Stimulated activated CD4-positive, alpha-beta T cell treated with anti-CD3 and anti-CD28 coated beads, TNF-alpha, amount 100 ng/mL, for 24 hours (primary cell): ENCODE results near the gene HADH.
"Not testable (repeated sequence)": the region's sequence is repeated elsewhere in the genome, so short reads cannot be mapped to it uniquely, and the experiment has no call there.

ENCODE experiments used
- DNase-seq, 3 experiments: peaks; one replicate each; pipeline ENCODE4 v3.0.0-alpha.2; 2020; ENCODE audit warnings: low read depth in 3 of 3

HADH gene

GRCh38 chr4:107989537-107990386 lies at the start of gene HADH:
Gene HADH, plus strand, starts transcription at chr4:107989889. Its CDS starts 44 bp downstream, at chr4:107989933.
- DNase-seq = peak; percentile 82 to 93 (median 90)

GRCh38 chr4:107945809-107946208 lies 43.9 kb upstream of the HADH start:
- DNase-seq = no peak

DNA sequence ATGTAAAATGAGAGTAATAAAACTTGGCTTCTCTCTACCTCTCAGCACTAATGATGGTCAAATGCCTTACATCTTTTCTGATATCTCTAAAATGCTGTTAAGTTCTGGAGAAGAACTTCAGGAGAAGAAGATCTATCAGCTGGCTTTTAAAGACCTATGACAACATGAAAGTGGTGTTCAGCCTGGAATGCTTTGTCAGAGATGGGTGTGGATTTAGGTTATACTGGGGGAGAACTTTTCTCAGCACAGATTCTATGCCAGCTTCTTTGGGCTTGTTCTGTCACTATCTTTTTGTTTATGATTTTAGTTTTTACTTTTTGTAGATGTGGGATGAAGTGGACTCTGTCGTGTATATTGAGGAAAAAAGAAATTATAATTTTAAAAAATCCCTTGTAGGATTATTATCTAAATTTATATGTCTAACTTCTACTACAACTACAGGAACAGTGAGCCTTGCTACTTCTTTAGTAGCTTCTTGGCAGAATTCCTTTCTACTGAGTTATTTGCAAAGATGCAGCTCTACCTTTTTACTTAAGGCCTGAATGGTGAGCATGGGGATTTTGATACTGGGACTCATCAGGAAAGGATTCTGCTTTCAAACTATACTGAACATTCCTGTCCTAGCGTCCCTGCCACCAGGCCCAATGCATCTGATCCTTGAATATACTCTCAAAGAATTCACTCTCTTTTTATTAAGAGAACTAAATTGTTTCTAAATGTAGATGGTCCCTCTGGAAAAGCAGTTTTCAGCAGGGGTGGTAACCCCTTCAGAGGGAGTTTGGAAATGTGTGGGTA lies 38.7 kb upstream of the HADH start:
- DNase-seq = no peak

- DNase-seq = no peak
Observed at GRCh38 chr4:107951551-107951950, 38.1 kb upstream of the HADH start.

GRCh38 chr4:107956011-107956410 lies 33.7 kb upstream of the HADH start:
- no peak for DNase-seq

- DNase-seq = no peak
Observed at GRCh38 chr4:107966903-107967302, 22.8 kb upstream of the HADH start.

- DNase-seq = not testable (repeated sequence)
Observed at GRCh38 chr4:107967519-107967918, 22.2 kb upstream of the HADH start.

DNA sequence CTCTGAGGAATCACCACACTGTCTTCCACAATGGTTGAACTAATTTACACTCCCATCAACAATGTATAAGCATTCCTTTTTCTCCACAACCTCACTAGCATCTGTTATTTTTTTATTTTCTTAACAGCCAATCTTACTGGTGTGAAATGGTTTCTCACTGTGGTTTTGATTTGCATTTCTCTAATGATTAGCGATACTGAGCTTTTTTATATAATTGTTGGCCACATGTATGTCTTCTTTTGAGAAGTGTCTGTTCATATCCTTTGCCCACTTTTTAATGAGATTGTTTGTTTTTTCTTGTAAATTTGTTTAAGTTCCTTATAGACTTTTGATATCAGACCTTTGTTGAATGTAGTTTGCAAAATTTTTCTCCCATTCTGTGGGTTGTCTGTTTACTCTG lies 21.8 kb upstream of the HADH start:
- not testable (repeated sequence) for DNase-seq

- DNase-seq = no peak
Observed at GRCh38 chr4:107970063-107970798, 19.5 kb upstream of the HADH start.

- DNase-seq = no peak
Observed at GRCh38 chr4:107972605-107973004, 17.1 kb upstream of the HADH start.

DNA sequence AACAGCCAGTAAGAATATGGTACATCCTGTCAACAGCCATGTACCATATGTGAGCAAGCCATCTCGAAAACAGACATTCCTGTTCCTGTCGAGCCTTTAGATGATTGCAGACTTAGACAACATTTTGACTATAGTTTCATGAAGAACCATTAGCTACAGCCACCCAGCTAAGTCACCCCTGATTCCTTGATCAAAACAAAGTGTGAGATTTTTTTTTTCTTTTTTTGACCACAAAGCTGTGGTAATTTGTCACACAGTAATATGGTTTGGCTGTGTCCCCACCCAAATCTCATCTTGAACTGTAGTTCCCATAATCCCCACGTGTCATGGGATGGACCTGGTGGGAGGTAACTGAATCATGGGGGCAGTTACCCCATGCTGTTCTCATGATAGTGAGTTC lies 15.2 kb upstream of the HADH start:
- no peak for DNase-seq

GRCh38 chr4:107977482-107977881 lies 12.2 kb upstream of the HADH start:
- DNase-seq = no peak

DNA sequence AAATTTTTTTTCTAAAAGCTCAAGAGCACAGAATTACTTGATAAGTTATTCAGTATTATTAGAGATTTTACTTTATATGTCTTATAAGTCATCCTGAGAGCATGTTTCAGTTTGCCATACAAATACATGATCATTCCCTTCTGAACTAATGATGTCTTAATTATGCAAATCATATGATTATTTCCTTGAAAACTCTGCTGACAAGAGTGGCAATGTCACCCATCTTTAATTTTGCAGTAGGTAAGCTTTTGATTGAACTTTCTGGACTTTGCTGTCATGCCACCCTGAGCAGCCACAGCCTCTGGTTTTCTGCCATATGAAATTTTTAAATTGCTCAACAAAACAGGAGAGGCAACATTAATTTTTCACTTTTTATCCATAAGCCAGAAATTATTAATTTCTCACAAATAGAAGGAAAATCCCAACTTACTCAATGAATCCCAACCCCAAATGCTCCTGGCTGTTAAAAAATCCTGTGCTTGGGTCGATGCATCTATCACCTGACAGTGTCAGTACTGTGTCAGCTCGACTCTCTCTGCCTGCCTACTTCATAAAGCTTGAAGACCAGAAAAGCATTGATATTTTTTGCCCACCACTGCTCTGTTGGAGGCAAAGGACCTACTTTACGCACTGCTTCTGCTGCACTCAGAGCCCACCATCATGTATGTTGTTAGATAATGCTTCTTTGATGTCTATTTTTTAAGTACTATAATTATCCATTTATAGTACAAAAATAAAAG lies 11.6 kb upstream of the HADH start:
- no peak for DNase-seq

DNA sequence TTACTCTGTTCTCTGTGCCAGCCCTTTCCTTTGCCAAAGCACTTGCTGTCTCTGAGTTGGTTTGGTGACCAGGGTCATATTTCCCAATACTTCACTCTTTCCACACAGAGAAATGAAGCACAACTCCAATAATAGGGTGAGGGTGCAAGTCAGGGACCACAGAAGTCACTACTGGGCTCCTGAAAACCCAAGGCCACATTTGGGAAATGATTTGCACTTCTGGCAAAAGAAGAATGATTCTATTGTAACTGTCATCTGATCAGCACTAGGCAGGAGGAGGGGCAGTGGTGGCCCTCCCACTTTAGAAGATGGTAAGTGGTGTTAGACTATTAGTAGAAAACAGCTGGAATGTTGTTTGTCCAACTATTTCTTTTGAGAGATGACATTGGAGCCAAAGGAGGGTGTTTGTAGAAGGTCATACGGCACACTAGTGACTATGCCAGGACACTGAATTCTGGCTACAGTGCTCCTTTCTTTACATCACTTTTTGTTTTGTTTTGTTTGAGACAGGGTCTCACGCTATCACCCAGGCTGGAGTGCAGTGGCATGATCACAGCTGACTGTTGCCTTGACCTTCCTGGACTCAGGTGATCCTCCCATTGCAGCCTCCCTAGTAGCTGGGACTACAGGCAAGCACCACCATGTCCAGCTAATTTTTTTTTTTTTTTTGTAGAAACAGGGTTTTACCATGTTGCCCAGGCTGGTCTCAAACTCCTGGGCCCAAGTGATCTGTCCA lies 10.8 kb upstream of the HADH start:
- no peak for DNase-seq

- no peak for DNase-seq
Observed at GRCh38 chr4:107987916-107988762, 1.6 kb upstream of the HADH start.

- no peak for DNase-seq
Observed at GRCh38 chr4:107988763-107989035, 990 bp upstream of the HADH start.

DNA sequence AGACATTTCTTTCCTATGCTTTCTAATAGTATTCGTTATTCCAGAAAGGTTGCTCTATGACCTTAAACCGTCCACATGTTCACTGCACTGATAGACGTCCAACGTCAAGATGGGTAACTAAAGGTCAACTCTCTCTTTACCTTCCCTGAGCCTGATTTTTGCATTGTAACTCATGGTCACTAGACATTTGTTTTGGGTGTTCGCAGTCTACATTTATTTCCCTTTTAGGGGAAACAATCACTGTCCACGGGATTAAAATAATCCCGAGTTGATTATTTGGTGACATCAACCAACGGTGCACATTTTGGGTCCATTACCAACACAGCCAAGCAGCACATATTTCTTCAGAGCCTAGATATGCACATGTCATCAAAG lies 540 bp upstream of the HADH start:
- DNase-seq = no peak

DNA sequence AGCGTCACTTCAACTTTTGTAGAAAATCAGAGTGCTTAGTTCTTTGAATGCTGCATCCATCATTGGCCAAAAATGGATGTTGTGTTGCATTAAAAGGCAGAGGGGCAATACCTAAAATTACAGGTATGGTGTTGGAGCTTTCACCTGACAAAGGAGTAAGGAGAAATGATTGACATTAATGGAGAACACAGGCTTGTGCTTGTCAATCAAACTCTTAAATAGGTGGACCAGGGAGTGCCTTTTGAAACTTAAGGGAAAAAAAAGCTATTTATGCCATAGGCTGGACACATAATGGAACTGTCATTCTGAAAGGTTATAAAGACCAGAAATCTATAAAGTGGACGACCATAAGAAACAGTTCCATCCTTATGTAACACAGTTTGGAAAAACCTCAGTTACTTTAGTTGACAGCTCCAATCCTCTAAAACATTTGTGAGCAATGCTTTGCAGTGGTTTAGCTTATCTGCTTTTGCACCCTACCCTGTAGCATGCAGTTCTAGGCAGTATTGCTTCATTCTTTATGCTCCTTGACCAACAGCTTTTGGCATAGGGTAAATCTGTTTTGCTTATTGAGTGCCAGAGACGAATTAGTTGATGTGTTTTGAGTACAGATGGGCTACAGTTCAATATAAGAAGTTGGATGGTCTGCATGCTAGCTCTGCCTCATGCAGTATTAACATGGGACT lies 2.4 kb downstream of the HADH start:
- no peak for DNase-seq

GRCh38 chr4:107993969-107994368 lies 4.3 kb downstream of the HADH start:
- DNase-seq = no peak

DNA sequence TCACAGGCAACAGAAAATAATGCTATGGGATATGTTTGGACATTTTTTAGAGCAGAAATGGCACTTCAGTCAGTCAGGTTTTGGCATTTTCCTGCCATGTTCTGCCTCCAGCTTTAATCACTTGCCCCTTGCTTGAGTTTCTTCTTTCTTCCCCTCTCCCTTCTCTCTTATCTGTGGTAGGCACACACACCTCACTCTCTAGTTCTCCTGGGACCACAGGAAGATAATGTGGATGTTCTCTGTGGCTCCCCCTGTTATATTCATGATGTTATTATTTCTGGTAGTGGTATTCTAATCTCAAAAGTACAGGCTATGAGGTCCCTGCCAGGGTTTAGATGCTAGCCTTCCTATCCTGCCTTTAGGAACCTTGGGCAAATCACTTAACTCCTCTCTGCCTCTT lies 5.2 kb downstream of the HADH start:
- no peak for DNase-seq
